ENCODE results near the gene PYY.
"Not testable (repeated sequence)": the region's sequence is repeated elsewhere in the genome, so short reads cannot be mapped to it uniquely, and the experiment has no call there.

Gene PYY
- 0.06 to 0.09 reads per million in 2 experiments for total RNA-seq

- DNase-seq (ENCODE audit: low read depth), result no peak
These were observed at the start of gene PYY for GRCh38 chr17:43953746-43954145. PYY (minus strand) TSS chr17:43953940; CDS start chr17:43953483, 457 bp downstream.

GRCh38 chr17:44002141-44002848 is 48.6 kb upstream of the PYY start:
- no peak for DNase-seq (ENCODE audit: low read depth)

GRCh38 chr17:44001461-44001920 is 47.8 kb upstream of the PYY start:
- DNase-seq (ENCODE audit: low read depth), result no peak

GRCh38 chr17:44000871-44001460 is 47.2 kb upstream of the PYY start:
- DNase-seq (ENCODE audit: low read depth), result no peak

GRCh38 chr17:44000141-44000860 is 46.6 kb upstream of the PYY start:
- DNase-seq (ENCODE audit: low read depth), result no peak

GRCh38 chr17:43999024-43999423 is 45.3 kb upstream of the PYY start:
- no peak for DNase-seq (ENCODE audit: low read depth)

GRCh38 chr17:43998552-43998951 is 44.8 kb upstream of the PYY start:
- DNase-seq (ENCODE audit: low read depth), result no peak

GRCh38 chr17:43997180-43997579 is 43.4 kb upstream of the PYY start:
- DNase-seq (ENCODE audit: low read depth), result not testable (repeated sequence)

- no peak for DNase-seq (ENCODE audit: low read depth)
These were observed 41.4 kb upstream of the PYY start for GRCh38 chr17:43995150-43995471.

- peak; percentile 48 for DNase-seq (ENCODE audit: low read depth)
These were observed 40.8 kb upstream of the PYY start for GRCh38 chr17:43994272-43995149.

- no peak for DNase-seq (ENCODE audit: low read depth)
These were observed 38.9 kb upstream of the PYY start for GRCh38 chr17:43992641-43993040.

- DNase-seq (ENCODE audit: low read depth), result no peak
These were observed 34.6 kb upstream of the PYY start for GRCh38 chr17:43988301-43988700.

GRCh38 chr17:43987131-43988021 is 33.6 kb upstream of the PYY start:
- no peak for DNase-seq (ENCODE audit: low read depth)

GRCh38 chr17:43986225-43986981 is 32.7 kb upstream of the PYY start:
- DNase-seq (ENCODE audit: low read depth), result no peak

GRCh38 chr17:43984521-43984920 is 30.8 kb upstream of the PYY start:
- DNase-seq (ENCODE audit: low read depth), result no peak

- DNase-seq (ENCODE audit: low read depth), result no peak
These were observed 30.0 kb upstream of the PYY start for GRCh38 chr17:43983515-43984411.

- DNase-seq (ENCODE audit: low read depth), result no peak
These were observed 29.4 kb upstream of the PYY start for GRCh38 chr17:43983196-43983514.

GRCh38 chr17:43982171-43982570 is 28.4 kb upstream of the PYY start:
- DNase-seq (ENCODE audit: low read depth), result no peak

- no peak for DNase-seq (ENCODE audit: low read depth)
These were observed 25.9 kb upstream of the PYY start for GRCh38 chr17:43979671-43980070.

Measured in T follicular helper cell (primary cell).